C4-2B (cell line): Measurements from ENCODE around the gene STX18.

Experiments
- H3K27ac ChIP-seq: fragments of 450-650 bp; 2 replicates; pipeline ENCODE4 v1.5.1; 2017
- ZFX ChIP-seq: fragments of 450-650 bp; IDR thresholded peaks from 2 replicates; pipeline ENCODE4 v1.6.1; 2017
- TF ChIP-seq, protein P1 (sequence below): fragments of 450-650 bp; conservative IDR thresholded peaks from 2 replicates; pipeline ENCODE4 v1.5.1; 2017; ENCODE audit warnings: mild to moderate bottlenecking

Gene STX18

GRCh38 chr4:4421356-4421755 is 120.5 kb downstream of the STX18 start:
- TF ChIP-seq, protein P1, sequence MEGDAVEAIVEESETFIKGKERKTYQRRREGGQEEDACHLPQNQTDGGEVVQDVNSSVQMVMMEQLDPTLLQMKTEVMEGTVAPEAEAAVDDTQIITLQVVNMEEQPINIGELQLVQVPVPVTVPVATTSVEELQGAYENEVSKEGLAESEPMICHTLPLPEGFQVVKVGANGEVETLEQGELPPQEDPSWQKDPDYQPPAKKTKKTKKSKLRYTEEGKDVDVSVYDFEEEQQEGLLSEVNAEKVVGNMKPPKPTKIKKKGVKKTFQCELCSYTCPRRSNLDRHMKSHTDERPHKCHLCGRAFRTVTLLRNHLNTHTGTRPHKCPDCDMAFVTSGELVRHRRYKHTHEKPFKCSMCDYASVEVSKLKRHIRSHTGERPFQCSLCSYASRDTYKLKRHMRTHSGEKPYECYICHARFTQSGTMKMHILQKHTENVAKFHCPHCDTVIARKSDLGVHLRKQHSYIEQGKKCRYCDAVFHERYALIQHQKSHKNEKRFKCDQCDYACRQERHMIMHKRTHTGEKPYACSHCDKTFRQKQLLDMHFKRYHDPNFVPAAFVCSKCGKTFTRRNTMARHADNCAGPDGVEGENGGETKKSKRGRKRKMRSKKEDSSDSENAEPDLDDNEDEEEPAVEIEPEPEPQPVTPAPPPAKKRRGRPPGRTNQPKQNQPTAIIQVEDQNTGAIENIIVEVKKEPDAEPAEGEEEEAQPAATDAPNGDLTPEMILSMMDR: no peak
- TF ChIP-seq ZFX: no peak
- H3K27ac ChIP-seq: no peak overlapping the region

DNA sequence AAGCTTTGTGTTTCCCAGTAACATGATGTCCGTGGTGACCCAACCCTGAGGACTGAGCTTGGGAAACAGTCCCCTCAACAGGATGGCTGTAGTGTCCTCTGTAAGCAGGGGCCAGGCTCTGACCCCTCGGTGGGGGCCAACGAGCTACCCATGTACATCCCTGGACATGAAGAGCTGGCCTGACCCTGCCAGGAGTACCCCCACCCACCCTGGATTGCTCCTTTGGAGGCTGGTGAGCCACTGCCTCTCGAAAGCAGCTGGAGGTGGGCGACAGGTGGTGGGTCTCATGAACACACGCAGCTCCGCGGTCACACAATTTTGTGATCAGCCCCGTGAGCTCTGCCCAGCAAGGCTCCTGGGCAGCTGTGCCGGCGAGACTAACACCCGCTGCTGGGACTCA is 121.4 kb downstream of the STX18 start:
- TF ChIP-seq, protein P1: no peak
- TF ChIP-seq ZFX: no peak
- H3K27ac ChIP-seq: no peak overlapping the region

DNA sequence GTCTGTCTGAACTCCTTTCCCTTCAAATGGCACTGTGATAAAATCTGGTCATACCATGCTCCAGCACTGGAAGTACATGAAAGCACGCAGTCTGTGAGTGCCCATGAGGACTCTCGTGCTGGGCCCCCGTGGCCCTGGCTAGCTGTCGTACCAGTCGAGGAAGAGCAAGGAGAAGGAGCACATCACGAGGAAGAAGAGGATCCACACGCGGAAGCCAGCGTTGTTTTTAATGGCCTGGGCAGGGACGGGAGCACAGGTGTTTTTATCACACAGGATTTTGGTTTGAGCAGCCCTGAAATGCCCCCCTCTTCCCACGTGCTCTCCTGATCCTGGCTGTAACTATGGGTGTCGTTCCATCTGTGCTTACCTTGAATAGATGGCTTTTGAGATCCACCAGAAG is 122.0 kb downstream of the STX18 start:
- no peak overlapping the region for H3K27ac ChIP-seq
- TF ChIP-seq, protein P1: no peak
- TF ChIP-seq ZFX: no peak

DNA sequence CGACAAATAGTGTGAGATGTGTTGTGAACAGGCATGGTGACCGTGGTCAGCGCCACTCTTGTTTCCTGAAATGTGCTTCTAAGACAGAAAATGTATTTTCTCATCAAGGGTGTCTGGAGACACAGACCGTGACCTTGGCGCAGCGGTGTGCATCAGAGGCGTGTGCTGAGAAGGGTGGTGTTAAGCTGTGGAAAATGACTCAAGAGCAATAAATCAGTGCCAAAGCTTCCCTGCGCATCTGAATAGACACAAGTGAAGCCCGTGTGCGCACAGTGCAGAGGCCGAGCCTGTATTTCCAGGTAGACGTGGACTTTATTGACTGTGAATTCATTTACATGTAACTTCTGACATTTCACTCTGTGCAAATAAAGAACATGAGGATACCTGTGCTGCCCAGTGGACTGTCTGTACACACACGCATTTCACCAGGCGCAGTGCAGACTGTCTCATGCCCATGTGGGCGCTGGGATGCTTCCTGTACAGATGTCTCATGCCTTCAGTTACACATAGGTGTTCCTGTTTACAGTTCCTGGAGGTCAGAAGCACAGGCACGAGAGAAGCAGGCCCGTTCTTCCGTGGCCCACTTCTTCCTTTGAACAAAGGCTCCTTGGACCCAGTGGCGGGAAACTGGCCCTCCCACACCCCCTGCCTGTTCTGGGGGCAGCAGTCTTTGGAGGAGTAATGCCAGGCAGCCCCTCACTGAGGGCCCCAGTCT is 123.0 kb downstream of the STX18 start:
- TF ChIP-seq, protein P1: no peak
- no peak for TF ChIP-seq ZFX
- H3K27ac ChIP-seq: no peak overlapping the region

GRCh38 chr4:4417886-4418285 is 124.0 kb downstream of the STX18 start:
- H3K27ac ChIP-seq: no peak overlapping the region
- no peak for TF ChIP-seq ZFX
- TF ChIP-seq, protein P1: no peak

- TF ChIP-seq ZFX: no peak
- TF ChIP-seq, protein P1: no peak
Observed at GRCh38 chr4:4416981-4417380, 124.9 kb downstream of the STX18 start.

GRCh38 chr4:4415806-4416805 is 125.7 kb downstream of the STX18 start:
- TF ChIP-seq, protein P1: no peak
- TF ChIP-seq ZFX: no peak
- no peak overlapping the region for H3K27ac ChIP-seq

More at GRCh38 chr4:4416981-4417380, 124.9 kb downstream of the STX18 start:
- H3K27ac ChIP-seq: no peak overlapping the region
